ENCODE results near the gene EMID1. TPM values are rescaled to one million over a fixed set of nuclear protein-coding genes. Genes with fewer than 3 reads are reported as not detected.

Gene EMID1
- total RNA-seq, 1 experiment from 2014 or later = 5.4 TPM

- Histone ChIP-seq H3K18ac (ENCODE audit: insufficient read length, low read depth, low read length) (no peak overlapping the region), H3K56ac (ENCODE audit: insufficient read length, low read depth, low read length) (no peak overlapping the region), H3K4me1 (ENCODE audit: insufficient read depth, low read length) (no peaks in the 10 kb centered on the region), H2BK12ac (ENCODE audit: insufficient read length, low read depth, low read length) (no peak overlapping the region), H3T11ph (ENCODE audit: low read length) (no peak overlapping the region), H3K23me2 (ENCODE audit: insufficient read length, low read depth, low read length, poor library complexity, severe bottlenecking) (peaks cover 4% of the 10 kb centered on the region), H2BK20ac (ENCODE audit: low read depth, low read length, poor library complexity, severe bottlenecking) (no peak overlapping the region), H3K79me1 (ENCODE audit: insufficient read depth, low read depth, low read length, poor library complexity, severe bottlenecking) (no peaks in the 10 kb centered on the region), H3K14ac (ENCODE audit: insufficient read depth, low read length) (no peak overlapping the region), H2BK15ac (ENCODE audit: low read depth, low read length) (no peak overlapping the region), H2AK5ac (ENCODE audit: insufficient read length, low read length) (no peak overlapping the region), H3K27ac (ENCODE audit: insufficient read length, low read depth, low read length) (no peak overlapping the region), H3K9me3 (ENCODE audit: control insufficient read depth, low read depth, low read length) (no peaks in the 10 kb centered on the region), H3K9ac (ENCODE audit: extremely low read depth, insufficient read length, low read length) (no peak overlapping the region), H2BK120ac (ENCODE audit: low read depth, low read length, poor library complexity, severe bottlenecking) (no peak overlapping the region), H3K27me3 (ENCODE audit: insufficient read depth, low read length) (no peaks in the 10 kb centered on the region), H3K4me2 (ENCODE audit: insufficient read depth, insufficient read length, low read length) (no peak overlapping the region), H4K8ac (replicated peaks; ENCODE audit: insufficient read length, low read depth, low read length) (no peak overlapping the region), H3K4ac (ENCODE audit: low read depth, low read length) (no peak overlapping the region), H2BK5ac (ENCODE audit: insufficient read length, low read length) (no peak overlapping the region), H3K79me2 (ENCODE audit: insufficient read depth, low read length) (no peaks in the 10 kb centered on the region), H4K5ac (ENCODE audit: insufficient read length, low read depth, low read length) (no peak overlapping the region), H3K23ac (ENCODE audit: insufficient read length, low read depth, low read length) (no peak overlapping the region), H2AFZ (ENCODE audit: low read length) (no peak overlapping the region), H4K91ac (ENCODE audit: insufficient read length, low read depth, low read length) (no peak overlapping the region), H4K20me1 (ENCODE audit: control insufficient read depth, insufficient read depth, insufficient read length) (no peaks in the 10 kb centered on the region)
- Mint-ChIP-seq H3K9me3 (no peaks in the 10 kb centered on the region; a peak in 1 of 5 replicates), H3K36me3 (ENCODE audit: insufficient read depth in 1 of 3, low read depth in 3 of 3) (no peaks in the 10 kb centered on the region; a peak in 1 of 7 replicates), H3K27me3 (ENCODE audit: low read depth) (peaks cover 27% of the 10 kb centered on the region), H3K27ac (0 out of 7 replicates have a peak overlapping the region, but pooled peaks of 1 of the 3 experiments have one; percentile 6), H3K4me1 (peaks cover 20 to 28% of the 10 kb centered on the region in 2 experiments), H3K4me3 (no peak overlapping the region; a peak in 1 of 5 replicates)
- WGBS (ENCODE audit: extremely low coverage, insufficient read length, low lambda C conversion rate) = no CpG with 5 or more reads among the region's 9 CpGs
- TF ChIP-seq CTCF (conservative IDR thresholded peaks at IDR 0.05) = no peak
- DNase-seq = no peak
These were observed 1.9 kb upstream of the EMID1 start for GRCh38 chr22:29203488-29204454.

All from H9 (cell line).